Lower leg skin (tissue), 3 donors: Measurements from ENCODE around the gene SUCLG1.

Experiments used
- CTCF ChIP-seq, 3 donors: fragments of 450-650 bp; IDR thresholded peaks; one replicate each; pipeline ENCODE4 v1.5.1; 2016; ENCODE audit warnings: antibody characterized with exemption in 3 of 3, mild to moderate bottlenecking in 3 of 3, moderate library complexity in 2 of 3
- POLR2A ChIP-seq, 2 donors: fragments of 450-650 bp; IDR thresholded peaks; one replicate each; pipeline ENCODE4 v1.6.1; 2016 to 2017; ENCODE audit warnings: antibody characterized with exemption in 2 of 2, mild to moderate bottlenecking in 1 of 2, moderate library complexity in 1 of 2

- TF ChIP-seq CTCF (IDR thresholded peaks at IDR 0.05) (no peak), POLR2A (IDR thresholded peaks at IDR 0.05) (no peak)
Measured at GRCh38 chr2:84409531-84409930, 49.5 kb downstream of the SUCLG1 start.
